ENCODE measurements around the gene CTIF.

The CTIF gene

DNA sequence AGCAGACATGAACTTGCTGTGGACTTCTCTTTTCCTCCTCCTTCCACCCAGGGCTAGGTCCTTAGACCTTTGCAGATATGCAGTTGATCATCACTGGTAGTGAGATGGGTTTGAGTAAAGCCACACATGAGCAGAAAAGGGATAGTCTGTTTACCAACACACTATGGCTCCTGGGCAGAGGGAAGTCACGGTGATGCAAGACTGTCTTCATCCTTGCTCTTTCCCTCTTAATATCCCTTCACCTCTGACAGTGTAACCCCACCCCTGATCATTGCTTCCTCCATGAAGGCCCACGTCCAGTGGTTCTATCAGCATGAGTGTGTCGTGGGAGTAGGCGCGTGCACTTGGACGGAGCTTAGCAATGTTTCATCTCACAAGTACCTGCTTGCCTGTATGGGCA is 223.2 kb downstream of the CTIF start:
- DNase-seq: no peak

DNA sequence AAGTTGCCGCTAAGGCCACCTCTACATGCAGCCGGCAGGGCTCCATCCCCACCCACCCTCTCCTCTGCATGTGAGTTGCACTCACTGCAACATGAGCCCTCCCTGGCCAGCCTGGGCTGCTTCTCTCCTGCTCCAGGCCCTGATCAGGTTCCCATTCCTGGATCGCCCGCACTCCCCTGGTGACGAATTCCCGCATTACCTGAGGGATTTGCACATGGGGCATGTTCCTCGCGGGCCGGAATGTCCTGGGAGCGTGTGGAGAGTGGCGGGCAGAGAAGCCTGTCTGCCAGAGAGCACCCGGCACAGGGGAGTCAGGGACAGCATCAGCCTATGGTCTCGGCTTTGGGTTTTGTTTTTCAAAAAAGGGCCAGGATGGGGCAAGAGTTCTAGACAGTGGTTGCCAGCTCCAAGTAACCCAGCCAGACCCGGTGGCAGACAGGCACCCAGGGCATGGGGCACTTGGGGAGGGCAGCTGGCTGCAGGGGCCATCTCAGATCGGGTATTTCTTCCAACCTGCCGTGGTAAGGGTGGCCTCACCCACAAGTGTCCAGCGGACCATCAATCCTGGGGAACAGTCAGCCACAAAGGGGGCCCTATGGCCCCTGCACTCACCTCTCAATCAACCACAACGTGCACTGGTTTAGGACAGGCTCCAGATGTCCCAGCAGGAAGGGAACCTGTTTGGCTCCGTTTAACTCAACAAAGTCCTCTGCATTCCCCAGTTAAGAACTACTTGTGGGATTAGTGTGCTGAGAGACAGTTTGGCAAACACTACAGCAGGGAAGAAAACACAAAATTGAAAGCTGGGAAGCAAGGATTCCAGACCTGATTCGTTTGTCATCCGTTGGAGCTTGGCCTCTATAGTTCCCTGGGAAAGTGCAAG is 224.2 kb downstream of the CTIF start:
- DNase-seq: no peak

DNA sequence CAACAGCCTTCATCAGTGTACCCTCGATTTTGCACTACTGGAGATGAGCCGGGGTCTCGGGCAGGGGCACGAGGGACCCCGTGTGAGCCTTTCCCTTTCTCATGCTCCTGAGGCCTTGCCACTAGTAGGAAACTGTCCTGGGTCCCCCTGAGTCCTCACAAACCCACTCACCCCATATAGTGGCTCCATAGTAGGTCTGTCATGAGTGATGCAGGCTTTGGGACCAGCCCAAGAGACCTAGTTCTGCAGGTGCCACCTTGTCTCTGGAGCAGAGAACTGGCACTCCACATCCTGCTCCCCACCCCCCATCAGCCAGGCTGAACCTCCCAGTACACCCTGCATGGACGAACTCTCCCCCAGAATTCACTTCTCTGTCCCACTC is 224.9 kb downstream of the CTIF start:
- no peak for DNase-seq

DNA sequence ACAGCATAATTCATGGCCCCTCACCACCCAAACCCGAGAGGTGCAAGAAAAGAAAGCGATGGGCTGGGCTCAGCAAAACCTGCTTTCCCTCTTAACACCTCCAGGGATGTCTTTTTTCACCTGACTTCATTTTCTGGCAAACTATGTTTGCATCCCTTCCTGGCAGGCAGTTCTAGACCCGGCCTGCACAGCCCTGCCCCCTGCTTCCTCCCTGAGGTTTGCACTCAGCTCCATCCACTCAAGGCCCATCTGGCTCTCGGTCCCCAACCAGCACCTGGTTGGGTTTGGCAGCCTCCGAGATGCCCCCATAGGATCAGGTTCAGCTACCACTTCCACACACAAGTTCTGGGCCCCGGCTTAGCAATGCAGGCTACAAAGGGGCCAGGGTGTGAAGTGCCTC is 226.2 kb downstream of the CTIF start:
- DNase-seq: no peak

DNA sequence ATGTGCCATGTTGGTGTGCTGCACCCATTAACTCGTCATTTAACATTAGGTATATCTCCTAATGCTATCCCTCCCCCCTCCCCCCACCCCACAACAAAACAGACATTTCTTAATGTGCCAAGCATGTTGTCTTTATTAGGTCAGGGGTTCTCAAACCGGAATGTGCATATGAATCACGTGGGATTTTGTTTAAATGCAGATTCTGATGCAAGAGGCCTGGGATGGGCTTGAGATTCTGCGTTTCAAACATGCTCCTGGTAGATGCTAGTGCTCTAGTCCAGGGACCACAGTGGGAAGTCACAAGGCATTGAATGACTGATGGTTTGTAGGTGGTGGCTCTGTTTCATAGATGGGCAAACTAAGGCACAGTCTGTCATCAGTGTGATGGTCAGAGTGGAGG is 227.2 kb downstream of the CTIF start:
- DNase-seq: peak; percentile 37

DNA sequence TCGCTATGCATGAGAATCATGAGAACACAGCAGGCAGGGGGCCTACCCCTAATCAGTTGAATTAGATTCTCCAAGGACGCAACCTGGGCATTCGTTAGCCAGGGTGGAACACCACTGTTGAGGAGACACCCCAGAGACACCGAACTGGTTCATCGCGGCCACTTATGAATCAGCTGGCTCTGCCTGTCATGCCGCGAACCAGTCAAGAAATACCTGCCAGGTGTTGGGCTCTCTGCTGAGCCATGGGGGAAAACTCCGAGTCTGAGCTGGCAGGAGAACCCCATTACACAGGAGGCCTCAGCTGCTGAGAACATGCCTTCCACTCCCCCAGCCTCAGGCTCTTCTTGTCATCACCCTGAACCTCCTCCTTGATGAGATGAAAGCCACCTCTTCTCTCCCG is 227.7 kb downstream of the CTIF start:
- DNase-seq: no peak

DNA sequence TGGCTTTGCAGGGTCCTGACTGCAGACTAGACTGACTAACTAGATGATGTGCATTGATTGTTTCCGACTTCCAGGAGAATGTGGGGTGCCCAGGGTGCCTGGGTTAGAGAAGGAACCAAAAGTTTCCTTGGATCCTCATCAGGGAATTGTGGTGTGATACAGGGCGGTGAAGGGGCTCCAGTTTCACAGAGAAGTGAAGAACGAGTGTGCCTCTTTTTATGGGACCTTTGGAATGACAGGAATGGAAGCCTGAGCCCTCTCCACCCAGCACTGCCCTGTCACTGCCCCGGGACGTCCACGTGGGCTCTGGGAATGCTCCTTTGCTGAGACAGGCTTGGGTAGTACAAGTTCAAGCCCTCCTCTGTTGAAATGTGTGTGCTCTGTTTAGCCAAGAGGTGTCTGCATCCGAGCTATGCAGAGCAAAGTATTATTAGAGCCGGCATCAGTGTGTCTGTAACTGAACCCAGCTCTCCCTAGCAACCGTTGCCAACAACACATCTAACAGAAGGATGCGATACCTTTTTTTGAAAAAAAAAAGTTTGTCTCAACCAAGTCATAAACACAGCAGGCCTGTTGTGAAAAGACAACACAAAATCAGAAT is 228.4 kb downstream of the CTIF start:
- DNase-seq: peak; percentile 67

DNA sequence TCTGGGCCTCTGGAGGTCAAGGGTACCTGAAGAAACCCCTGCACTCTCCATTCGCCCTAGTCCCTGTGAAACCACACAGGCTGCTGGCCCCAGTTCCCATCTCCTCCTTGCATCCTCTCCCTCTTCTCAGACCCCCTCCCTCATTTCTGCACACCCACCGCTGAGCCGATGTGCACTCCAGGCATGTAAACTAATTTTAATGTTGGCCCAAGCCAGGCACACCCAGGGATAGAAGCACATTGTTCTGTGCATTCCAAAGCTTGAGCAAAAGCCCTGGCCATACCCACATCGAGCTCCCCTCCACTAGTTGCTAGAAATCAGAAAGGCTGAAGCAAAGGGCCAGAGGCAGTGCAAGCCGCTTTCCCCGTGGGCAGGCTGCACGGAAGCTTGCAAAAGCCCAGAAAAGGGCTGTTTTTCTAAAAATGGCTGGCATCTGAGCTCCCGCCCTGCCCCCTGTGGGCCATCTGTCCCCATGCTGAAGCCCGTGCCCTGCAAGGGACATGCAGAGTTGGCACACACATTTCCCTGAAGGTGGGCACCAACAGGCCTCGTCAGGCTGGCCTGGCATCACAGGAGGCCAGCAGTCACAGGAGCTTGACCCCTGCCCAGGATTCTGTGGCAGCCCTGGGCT is 230.3 kb downstream of the CTIF start:
- DNase-seq: no peak

DNA sequence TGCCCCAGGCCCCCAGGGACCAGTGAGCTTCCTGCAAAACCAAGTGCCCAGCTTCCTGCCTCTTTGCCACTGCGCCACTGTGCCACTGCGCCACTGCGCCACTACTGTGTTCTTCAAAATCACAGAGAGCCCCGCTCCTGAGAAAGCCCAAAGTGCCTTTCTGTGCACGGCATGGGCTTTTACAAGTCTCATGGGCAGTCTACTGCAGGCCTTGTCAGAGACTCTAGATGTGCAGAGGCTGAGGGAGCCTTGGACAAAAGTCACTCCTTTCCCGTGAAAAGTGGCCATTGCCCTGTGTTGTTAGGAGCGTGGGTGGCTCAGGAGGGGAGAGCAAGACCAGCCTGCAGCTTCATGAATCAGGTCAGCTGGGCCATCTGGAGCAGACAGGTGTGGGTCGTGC is 231.4 kb downstream of the CTIF start:
- DNase-seq: no peak

DNA sequence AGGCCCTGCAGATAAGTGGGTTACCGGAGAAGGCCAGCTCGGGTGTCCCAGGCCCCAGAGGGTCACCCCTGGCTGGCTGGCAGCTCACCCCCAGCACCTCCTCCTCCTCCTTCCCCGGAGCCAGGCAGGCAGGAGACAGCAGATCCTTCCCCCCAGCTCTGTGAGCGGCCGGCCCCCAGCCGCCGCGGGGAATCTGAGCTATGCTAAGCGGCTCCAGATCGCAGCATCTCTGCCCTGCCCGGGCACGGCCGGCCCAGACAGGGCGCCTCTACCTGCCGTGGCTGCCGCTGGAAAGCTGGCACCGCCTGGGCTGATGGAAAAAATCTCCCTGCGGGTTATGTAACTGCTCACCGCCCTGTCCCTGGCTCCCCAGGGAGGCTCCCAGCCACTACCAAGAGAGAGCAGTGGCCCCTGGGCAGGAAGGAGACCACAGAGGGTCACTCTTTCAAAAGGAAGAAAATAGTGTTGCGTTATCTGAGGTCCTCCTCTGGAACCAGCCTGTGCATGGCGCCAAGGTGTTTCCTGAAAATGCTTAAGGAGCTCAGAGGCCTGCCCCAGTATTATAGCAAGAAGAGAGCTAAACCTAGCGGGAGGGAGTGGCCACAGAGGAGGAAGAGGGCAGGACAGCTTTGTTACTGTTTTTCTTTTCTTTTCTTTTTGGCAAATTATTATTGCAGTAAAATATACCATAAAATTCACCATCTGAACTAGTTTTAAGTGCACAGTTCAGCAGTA is 233.0 kb downstream of the CTIF start:
- no peak for DNase-seq

DNA sequence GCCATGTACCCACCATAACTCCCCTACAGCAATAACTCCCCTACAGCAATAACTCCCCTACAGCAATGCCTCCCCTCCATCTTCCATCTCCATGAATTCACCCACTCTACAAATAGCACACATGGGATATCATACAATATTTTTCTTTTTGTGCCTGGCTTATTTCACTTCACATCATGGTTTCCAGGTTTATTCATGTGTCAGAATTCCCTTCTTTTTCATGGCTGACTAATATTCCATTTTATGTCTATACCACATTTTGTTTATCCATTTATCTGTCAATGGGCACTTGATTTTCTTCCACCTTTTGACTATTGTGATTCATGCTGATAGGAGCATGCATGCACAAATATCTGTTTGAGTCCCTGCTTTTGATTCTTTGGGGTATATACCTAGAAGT is 233.6 kb downstream of the CTIF start:
- DNase-seq: no peak

DNA sequence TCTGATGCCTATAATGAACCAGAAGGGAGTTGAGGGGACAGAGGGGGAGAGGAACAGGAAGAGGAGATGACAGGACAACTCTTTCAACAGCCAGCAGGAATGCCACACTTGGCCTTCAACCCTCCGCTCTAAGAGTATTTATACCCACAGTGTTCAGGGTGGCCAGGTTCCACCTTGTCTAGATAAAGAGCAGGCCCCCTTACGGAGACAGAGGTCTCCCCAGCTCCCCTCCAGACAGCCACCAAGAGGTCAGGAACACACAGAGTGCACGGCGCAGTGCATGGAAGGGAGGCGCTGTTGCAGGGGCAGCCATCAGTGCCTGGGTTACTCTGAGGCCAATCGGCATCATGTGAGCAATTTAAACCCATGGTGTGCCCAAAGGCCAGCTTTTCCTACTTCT is 235.0 kb downstream of the CTIF start:
- DNase-seq: no peak

DNA sequence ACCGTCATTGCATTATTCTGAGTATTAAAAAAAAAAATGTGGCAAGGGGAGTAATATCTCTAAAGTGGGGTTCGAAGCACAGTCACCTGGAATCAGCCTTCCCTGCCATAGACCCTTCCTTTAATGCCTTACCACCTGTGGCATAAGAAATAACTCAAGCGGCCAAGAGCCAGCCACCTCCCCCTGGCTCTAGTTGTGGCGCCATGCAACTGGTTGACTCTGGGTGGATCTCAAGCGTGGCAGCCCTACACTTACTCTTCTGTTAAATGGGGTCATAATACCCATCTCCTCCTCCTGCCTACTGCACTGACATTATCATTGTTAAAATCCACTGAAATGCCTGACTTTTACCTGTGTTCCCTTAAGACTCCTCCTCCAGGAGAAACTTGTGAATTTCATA is 236.1 kb downstream of the CTIF start:
- DNase-seq: no peak

DNA sequence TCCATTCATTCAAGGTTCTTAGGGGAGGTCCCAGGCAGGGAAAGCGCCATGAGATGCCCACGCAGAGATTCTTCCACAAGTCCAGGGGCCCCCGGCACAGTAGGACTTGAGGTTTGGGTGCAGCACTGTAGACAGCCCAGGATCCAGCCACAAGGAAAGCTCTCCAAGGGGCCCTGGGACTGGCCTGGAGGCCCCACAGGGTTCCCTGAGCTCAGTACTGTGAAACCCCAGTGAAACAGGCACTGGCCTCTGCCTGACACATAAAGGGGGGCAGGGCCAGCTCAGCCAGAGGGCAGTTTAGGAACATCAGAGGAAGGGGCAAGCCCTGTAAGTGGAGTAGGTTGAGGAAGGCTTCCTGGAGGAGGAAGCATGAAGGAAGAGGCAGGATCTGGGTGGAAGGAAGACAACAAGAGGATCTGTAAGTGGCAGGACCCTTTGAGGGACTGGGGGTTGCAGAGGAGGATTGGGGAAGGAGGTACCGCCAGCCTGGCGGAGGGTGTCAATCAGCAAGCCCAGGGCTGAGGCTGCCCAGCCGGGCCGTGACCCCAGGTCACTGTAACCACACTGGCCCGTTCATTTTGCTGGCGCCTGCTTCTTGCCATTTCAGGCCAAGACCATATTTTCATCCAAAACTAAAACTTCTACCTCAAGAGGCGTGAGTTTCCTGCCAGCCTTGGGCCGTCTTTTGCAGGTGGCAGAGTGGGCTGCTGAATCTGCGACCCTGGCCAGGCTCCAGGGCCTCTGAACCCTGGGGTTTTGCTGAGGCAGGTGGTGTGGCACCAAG is 236.7 kb downstream of the CTIF start:
- no peak for DNase-seq

DNA sequence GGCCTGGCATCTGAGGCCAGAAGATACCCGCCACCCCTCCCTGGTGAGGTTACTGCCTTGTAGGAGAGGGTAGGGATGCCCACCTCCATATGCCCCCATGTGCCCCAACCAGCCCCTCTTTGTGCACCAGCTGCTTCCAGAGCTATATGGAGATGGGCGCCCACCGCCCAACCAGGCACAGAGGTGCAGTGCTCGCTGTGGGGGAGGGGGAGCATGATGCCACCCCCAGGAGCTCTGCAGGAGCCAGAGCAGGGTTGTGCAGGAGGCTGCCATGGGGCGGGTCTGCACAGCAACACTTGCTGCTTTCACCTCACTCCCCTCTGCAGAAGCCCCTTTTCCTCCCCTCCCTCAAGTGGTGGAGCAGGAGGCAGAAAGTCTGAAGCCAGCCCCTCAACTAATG is 237.3 kb downstream of the CTIF start:
- DNase-seq: no peak

DNA sequence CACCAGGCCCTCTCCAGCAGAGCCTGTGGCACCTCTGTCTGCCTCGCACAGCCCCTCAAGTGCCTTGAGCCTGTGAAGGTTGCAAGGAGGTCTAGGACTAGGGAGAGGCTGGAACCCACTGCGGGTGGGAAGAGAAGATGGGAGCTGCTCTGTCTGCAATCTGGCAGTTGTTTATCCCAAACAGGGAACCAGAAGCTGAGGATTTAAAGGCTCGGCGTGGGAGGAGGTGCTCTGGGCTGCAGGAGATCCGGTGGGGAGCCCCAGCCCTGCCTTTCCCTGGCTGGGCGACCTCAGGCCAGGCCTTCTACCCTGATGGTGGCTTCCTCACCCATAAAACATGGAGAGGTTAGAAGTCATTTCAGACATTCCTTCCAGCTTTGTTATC is 237.8 kb downstream of the CTIF start:
- no peak for DNase-seq

DNA sequence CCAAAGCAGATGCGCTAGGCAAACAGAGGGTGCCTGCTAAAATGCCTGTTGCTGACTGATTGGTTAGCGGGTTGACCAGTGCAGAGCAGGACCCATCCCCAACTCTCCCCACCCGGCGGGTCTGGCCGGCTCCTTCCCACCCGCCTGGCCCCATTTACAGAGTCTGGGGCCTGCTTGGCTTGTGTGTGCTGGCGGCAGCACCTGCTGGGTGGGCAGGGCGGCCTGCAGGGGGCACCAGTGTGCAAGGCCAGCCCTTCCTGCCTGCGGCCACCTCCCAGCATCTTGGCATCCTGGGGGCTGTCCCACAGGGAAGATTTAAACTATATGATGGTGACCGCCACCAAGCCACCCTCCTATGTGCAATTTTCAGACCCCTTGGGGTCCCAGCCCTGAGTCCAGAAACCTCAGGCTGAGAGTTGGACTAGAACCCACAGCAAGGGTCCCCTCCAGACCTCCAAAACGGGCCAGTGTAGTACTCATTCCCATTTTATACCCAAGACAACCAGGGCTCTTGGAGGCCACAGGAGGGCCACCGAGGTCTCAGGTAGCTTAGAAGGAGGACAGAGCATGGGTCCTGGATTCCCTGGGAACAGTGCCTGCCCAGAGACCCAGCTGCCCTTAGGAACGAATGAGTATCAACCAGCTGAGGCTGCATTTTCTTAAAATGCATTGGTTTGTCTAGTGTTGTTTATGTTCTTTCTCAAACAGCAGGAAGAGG is 238.4 kb downstream of the CTIF start:
- DNase-seq: peak; percentile 38

DNA sequence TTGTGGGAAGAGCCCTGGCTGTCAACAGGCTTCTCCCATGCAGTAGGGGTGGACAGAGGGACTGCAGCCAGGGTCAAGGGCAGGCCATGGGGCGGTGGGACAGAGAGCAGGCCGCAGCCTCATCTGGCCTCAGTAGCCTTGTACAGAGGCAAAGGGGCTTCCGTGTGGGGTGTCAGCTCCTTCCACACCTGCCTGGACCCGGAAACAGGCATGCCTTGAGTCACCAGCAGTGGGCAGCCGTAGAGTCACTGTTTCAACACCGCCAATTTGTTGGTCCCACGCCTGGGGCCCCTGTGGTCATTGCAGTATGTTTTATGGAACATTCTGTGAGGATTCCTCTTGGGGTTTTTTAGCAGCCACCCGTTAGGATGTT is 238.9 kb downstream of the CTIF start:
- no peak for DNase-seq

DNA sequence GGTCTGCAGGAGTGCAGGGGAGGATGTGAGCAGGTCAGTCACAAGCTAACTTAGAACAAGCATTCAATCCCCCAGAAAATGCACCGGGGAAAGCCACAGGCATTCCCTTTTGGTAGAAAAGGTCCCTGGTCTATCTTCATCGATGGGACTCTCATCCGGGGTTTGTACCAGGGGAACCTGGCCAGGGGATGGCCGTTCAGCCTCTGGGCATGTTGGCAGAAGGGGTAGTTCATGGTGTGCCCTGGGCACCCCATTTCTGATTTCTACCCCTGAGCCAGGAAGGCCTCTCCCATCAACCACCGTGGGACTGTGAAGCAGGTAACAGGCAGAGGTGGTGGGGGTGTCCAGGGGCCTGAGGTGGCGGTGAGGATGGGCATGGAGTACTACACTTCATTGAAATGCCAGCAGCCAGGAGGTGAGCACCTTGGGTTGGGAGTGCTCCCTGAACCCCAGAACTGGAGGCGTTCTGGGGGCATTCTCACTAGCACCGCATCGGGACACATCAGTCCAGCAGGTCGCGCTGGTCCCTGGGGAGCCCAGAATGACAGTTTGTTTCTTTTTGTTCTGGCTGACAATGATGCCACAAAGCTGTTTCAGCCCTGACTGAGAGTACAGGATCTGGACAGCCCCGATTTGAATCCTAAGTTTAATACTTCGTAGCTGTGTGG is 239.6 kb downstream of the CTIF start:
- DNase-seq: no peak

DNA sequence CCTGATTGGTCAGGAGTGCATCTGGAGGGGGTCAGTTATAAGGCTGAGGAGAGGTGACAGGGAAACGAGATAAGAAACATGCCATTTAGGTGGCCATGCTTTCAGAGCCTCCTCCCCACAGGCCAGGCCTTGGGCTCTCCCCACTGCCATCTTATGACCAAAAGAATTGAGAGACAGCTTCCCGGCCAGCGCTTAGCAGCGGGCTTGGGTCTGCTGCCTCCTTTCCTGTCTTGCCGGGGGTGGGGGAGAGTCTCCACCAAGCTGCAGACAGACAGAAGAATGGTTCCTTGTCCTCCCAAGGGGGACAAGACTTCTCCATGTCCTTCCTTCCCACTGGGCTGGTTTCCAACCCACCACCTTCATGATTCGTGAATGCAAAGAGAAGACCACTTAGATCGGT is 240.6 kb downstream of the CTIF start:
- DNase-seq: no peak

DNA sequence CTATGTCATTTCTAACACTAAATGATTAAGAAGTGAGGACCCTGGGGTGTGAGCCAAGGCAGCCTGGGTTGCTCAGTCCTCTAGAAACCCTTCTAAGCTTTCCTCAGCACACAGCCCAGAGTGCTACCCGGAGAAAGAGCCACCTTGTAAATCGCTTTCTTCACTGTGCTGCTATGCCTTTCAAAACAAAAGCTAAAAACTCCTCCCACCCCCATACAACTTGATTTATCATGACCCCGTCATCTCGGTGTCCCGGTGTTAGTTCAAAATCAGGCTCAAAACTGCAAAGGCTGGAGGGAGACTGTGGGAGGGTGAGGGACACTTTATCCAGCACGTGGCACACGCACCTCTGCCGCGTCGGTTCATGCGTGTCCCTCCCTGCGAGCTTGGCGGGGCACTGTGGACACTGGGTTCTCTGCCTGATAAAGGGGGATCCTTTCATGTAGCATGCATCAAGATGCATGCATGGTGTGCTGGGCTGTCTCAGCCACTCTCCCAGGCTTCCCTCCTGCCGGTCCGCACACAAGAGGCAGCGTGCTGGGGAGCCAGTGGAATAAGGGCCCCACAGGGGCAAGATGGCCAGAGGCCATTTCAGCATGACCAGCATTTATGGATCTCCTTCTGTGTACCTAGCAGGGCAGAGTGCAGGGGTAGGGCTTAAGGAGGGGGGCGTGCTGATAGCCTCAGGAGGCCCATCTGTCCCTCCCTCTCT is 241.5 kb downstream of the CTIF start:
- no peak for DNase-seq

Data from EL (cell line).